Fibroblast of lung (primary cell): ENCODE data around the gene LMO7.

Experiments used
- EZH2 ChIP-seq: IDR thresholded peaks from 2 replicates; pipeline ENCODE4 v1.5.1; 2012; ENCODE audit warnings: low read length, control low read depth, mild to moderate bottlenecking; ENCODE audit errors: missing control alignments
- TF ChIP-seq, protein P1 (sequence below), 2 donors: IDR thresholded peaks in 1 of 2; conservative IDR thresholded peaks in 1 of 2; 1 replicate in 1 of 2; 2 replicates in 1 of 2; pipeline ENCODE4 v1.5.1; 2011 to 2012; ENCODE audit warnings: low read length in 2 of 2, control low read depth in 1 of 2, inconsistent platforms in 1 of 2, low read depth in 1 of 2, mild to moderate bottlenecking in 1 of 2

DNA sequence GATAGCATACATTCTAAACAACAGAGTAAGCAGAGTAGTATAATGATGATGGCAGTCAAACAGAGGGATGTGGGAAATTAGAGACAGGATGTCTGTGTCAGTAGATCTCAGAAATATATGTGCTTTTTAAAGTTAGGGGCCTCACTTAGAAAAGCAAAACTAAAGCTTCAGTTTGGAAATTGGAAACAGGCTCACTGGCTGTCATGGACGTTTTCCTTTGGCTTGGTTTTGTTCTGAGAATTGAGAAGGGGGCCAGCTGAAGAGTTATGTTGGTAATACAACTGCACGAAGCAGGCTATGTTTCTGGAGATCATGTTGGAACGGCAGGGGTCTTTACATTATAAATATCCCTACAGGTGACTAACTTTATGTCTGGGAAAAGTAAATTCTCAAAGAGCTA is 261.3 kb downstream of the LMO7 start:
- TF ChIP-seq, protein P1, sequence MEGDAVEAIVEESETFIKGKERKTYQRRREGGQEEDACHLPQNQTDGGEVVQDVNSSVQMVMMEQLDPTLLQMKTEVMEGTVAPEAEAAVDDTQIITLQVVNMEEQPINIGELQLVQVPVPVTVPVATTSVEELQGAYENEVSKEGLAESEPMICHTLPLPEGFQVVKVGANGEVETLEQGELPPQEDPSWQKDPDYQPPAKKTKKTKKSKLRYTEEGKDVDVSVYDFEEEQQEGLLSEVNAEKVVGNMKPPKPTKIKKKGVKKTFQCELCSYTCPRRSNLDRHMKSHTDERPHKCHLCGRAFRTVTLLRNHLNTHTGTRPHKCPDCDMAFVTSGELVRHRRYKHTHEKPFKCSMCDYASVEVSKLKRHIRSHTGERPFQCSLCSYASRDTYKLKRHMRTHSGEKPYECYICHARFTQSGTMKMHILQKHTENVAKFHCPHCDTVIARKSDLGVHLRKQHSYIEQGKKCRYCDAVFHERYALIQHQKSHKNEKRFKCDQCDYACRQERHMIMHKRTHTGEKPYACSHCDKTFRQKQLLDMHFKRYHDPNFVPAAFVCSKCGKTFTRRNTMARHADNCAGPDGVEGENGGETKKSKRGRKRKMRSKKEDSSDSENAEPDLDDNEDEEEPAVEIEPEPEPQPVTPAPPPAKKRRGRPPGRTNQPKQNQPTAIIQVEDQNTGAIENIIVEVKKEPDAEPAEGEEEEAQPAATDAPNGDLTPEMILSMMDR (conservative IDR thresholded peaks at IDR 0.05 in 1 of 2, IDR thresholded peaks at IDR 0.05 in 1 of 2; ENCODE audit: low read depth in 1 of 2, low read length in 2 of 2) = no peak
- TF ChIP-seq EZH2 = no peak
